GM18507 (cell line): ENCODE data around the gene MACROH2A1.

Experiments
- DNase-seq: peaks from one replicate; pipeline ENCODE4 v3.0.0; 2011; ENCODE audit warnings: low read depth; ENCODE audit not compliant: insufficient read length; ENCODE audit errors: extremely low spot score
- FAIRE-seq: peaks from 2 replicates; lab custom pipeline; 2011; peaks lifted over from hg19 to GRCh38; lab: Jason Lieb, UNC

Gene MACROH2A1

DNA sequence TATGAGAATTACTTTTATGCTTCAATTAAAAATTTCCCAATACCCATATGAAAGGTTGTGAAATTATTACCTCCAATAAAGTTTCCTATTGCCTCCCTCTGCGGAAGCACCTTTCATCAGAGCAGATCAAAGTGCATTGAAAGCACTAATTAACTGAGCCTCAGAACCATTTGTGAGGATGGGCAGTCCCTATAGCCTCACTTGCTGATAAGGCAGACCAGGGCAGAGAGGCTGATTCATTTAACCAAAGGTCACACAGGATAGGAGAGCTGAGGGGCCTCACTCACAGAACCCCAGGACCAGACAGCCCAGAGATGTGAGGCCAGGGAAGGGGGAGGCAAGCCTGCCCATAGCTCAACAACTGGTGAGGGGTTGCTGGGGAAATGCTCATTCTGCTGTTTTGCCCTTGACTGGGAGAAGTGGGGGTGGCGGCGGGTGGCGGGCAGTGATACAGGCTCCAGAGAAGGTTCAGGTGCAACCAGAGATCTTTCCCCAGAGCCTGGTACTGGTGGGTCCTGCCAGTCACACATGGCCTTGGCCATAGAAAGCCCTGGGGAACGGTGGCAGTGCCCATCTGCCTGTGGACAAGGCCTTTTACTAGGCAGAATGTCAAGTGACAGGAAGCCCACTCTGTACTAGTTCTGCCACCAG lies 57.9 kb downstream of the MACROH2A1 start:
- DNase-seq (no peak), FAIRE-seq (no peak)

DNA sequence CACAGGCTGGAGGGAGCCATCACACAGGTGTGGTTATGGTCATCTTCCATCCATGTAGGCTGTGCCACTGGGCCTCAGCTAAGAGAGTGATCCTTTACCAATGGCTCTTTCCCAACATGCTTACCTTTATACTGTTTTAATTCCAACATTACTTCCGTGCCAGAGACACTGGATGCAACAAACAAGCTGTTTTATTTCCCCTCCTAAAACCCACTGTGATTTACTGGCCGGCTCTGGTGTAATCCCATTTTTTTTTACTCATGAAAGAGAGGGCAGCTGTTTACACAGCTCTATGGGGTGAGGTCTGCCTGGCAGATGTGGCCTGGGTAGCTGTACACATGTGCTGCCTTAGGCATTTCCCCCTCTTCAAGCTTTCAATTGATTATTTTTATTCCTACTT lies 58.5 kb downstream of the MACROH2A1 start:
- FAIRE-seq (no peak), DNase-seq (no peak)

GRCh38 chr5:135339623-135340022 lies 59.4 kb downstream of the MACROH2A1 start:
- no peak for FAIRE-seq

GRCh38 chr5:135339189-135339588 lies 59.8 kb downstream of the MACROH2A1 start:
- DNase-seq (no peak), FAIRE-seq (no peak)

More at GRCh38 chr5:135339623-135340022, 59.4 kb downstream of the MACROH2A1 start:
- DNase-seq = no peak

- FAIRE-seq = no peak
Observed at GRCh38 chr5:135337064-135337463, 62.0 kb downstream of the MACROH2A1 start.

DNA sequence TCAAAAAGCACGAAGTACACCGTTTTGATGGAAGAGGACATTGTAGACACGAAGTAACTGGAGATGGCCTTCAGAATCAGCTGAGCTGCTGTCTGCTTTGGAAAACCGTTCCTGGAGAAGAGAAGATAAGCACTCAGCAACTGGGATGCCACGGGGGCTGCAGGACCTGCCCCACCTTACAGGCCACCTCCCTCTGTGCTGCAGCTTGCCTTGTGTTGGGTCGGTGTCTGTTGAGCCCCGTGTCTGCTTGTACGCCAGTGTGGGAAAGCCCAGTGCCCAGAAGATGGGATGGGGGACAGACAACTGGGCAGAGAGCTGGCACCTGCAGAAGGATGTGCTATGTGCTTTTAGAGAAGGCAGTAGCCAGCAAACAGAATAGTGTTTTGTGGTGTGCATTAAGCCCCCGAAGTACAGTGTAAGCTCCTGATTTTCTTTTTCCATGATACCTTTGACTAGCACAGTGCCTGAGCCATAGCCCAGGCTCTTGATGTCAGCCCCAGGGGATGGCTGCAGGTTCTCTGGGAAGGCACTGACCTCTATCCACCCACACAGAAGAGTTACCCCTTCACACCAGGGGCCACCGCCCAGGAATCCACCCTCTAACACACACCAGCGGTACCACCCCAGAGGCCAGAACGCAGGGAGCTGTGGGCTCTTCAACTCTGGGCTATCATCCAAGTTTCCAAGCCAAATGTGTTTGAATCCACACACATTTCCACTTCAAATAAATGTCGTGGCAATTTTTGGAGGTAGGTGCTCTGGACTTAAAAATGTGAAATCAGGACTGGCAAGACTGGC lies 63.8 kb downstream of the MACROH2A1 start:
- FAIRE-seq = no peak
- no peak for DNase-seq

More at GRCh38 chr5:135337064-135337463, 62.0 kb downstream of the MACROH2A1 start:
- no peak for DNase-seq

- DNase-seq = no peak
- no peak for FAIRE-seq
Observed at GRCh38 chr5:135333732-135334515, 65.1 kb downstream of the MACROH2A1 start.

- peak; percentile 38 for FAIRE-seq
Observed at GRCh38 chr5:135332519-135333150, 66.4 kb downstream of the MACROH2A1 start.

GRCh38 chr5:135331612-135332011 lies 67.4 kb downstream of the MACROH2A1 start:
- FAIRE-seq = no peak
- DNase-seq = no peak

More at GRCh38 chr5:135332519-135333150, 66.4 kb downstream of the MACROH2A1 start:
- peak; percentile 15 for DNase-seq

- DNase-seq (no peak), FAIRE-seq (no peak)
Observed at GRCh38 chr5:135330798-135331096, 68.3 kb downstream of the MACROH2A1 start.

- DNase-seq (no peak), FAIRE-seq (no peak)
Observed at GRCh38 chr5:135329913-135330797, 68.9 kb downstream of the MACROH2A1 start.

GRCh38 chr5:135329066-135329912 lies 69.7 kb downstream of the MACROH2A1 start:
- FAIRE-seq = no peak
- DNase-seq = no peak

- FAIRE-seq = no peak
- no peak for DNase-seq
Observed at GRCh38 chr5:135328128-135328687, 70.8 kb downstream of the MACROH2A1 start.

DNA sequence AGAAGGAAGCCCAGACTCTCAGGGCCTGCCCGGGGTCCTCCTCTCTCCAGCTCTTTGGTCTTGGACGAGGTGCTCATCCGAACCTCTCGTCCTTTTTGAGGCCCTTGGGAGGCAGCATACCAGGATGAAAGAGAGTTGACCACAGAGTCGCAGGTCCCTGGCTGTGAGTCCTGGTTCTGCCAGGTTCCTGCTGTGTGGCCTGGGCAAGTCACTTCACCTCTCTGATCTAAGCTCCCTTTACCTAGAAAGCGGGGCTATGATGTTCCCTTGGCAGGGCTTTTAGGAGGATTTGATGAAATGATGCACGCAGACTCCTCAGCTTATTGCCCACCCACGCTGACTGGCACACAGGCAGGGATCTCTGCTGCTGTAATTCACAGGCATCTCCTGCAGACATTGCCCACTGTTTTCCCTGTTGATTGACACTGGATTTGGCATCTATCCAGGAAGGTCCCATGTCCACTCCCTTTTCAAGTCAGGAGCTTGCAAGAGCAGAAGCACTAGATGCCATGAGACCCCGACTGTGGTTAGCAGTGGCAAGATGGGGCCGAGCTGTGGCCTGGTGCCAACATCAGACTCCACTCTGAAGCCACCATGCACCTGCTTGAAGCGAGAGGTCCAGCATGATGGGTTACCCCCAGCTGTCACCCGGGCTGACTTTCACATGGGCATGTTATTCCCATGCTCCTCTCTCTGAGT lies 71.5 kb downstream of the MACROH2A1 start:
- DNase-seq = no peak
- FAIRE-seq = no peak

- DNase-seq = no peak
- no peak for FAIRE-seq
Observed at GRCh38 chr5:135326296-135327254, 72.5 kb downstream of the MACROH2A1 start.
